MCF 10A (cell line): ENCODE results near the gene TMEM40. TPM values are rescaled to one million over a fixed set of nuclear protein-coding genes. Genes with fewer than 3 reads are reported as not detected.
A peak's percentile ranks its signal among the peaks of the same experiment; 100 is the strongest.

Experiments used
- BruUV-seq: library from RNA; stranded (reverse); fragments of 400-500 nt; replicated peaks from 2 replicates; lab custom pipeline; 2021; lab: Mats Ljungman, UMichigan
- CTCF ChIA-PET: fragments of 300-600 bp; sonication (Branson Sonifier 250); formaldehyde crosslinking; extraction: SDS; loops from one replicate; lab custom pipeline; 2021; ENCODE audit warnings: antibody characterized with exemption, inconsistent platforms; lab: Yijun Ruan, JAX
- POLR2A ChIA-PET: fragments of 300-600, 350-650 bp; sonication (Branson Sonifier 250); formaldehyde crosslinking; extraction: SDS; loops from one replicate; lab custom pipeline; 2020; ENCODE audit warnings: antibody characterized with exemption, inconsistent platforms; lab: Yijun Ruan, JAX
- DNase-seq: peaks from one replicate; pipeline ENCODE4 v3.0.0-alpha.2; 2018; ENCODE audit not compliant: unreplicated experiment
- H3K27ac Mint-ChIP-seq: one replicate; pipeline ENCODE4 v1.8.0; 2022; ENCODE audit warnings: mild to moderate bottlenecking, low read depth, mixed read lengths; ENCODE audit not compliant: unreplicated experiment
- H3K27me3 Mint-ChIP-seq: one replicate; pipeline ENCODE4 v1.8.0; 2022; ENCODE audit warnings: mixed read lengths; ENCODE audit not compliant: insufficient read depth, unreplicated experiment
- H3K36me3 Mint-ChIP-seq: one replicate; pipeline ENCODE4 v1.8.0; 2022; ENCODE audit warnings: mild to moderate bottlenecking, moderate library complexity, mixed read lengths; ENCODE audit not compliant: insufficient read depth, unreplicated experiment
- H3K4me1 Mint-ChIP-seq: one replicate; pipeline ENCODE4 v1.8.0; 2022; ENCODE audit warnings: mixed read lengths; ENCODE audit not compliant: insufficient read depth, unreplicated experiment
- H3K4me3 Mint-ChIP-seq: one replicate; pipeline ENCODE4 v1.8.0; 2022; ENCODE audit warnings: mild to moderate bottlenecking, moderate library complexity, mixed read lengths; ENCODE audit not compliant: unreplicated experiment
- H3K9me3 Mint-ChIP-seq: one replicate; pipeline ENCODE4 v1.8.0; 2022; ENCODE audit warnings: mixed read lengths; ENCODE audit not compliant: unreplicated experiment
- CTCF ChIP-seq: fragments of 200-600 bp; IDR thresholded peaks from one replicate; pipeline ENCODE4 v1.8.0; 2022; ENCODE audit warnings: antibody characterized with exemption, mild to moderate bottlenecking; ENCODE audit not compliant: unreplicated experiment
- intact Hi-C: fragments of 100-400 bp; cut with micrococcal nuclease; formaldehyde crosslinking; loops from 2 replicates; pipeline ENCODE4 v1.14.1; 2022
- total RNA-seq: library from RNA; stranded (reverse); gene quantifications from 2 replicates; pipeline ENCODE4 v1.2.3, GENCODE V29; 2022

Gene TMEM40
- total RNA-seq, 1 experiment from 2014 or later: 58.4 TPM

DNA sequence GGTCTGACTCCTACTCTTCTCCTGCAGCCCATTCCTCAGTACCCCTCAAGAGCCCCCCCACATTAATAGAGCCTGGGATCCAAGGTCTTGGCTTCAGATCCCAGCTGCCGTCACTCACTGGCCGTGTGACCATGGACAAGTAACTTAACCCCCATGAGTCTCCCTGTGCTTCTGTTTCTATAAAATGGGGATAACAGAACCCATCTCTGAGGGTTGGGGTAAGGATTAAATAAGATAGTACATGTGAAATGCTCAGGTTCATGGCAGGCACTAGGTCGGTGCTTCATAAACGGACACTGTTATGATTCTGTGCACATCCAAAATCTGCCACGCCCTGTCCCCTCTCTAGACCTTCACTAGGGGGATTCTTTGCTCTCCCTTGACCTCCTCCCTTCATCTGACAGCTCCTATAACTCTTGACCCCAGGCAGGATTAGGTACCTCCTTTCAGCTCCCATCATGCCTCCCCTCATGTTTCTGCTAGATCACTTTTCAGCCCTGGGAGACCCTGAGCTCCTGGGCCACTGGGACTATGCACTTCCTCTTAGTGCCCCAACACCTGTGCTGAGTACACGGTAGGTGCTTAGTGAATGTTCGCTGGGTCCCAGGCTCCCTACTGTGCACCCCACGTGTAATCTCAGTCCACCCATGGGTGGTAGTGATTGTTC lies 39.0 kb upstream of the TMEM40 start:
- no peaks in the 10 kb centered on the region for H3K27me3 Mint-ChIP-seq
- no peaks in the 10 kb centered on the region for H3K36me3 Mint-ChIP-seq
- intact Hi-C loops: no loop called here
- POLR2A ChIA-PET: interaction anchor here (0.7 kb wide), 1 partner anchor 38 kb away, joined by 3 read pairs; no protein-coding TSS in a partner anchor
- BruUV-seq: no TSS peak
- no peak overlapping the region for H3K27ac Mint-ChIP-seq
- DNase-seq: no peak
- no peaks in the 10 kb centered on the region for H3K4me1 Mint-ChIP-seq
- TF ChIP-seq CTCF: no peak
- CTCF ChIA-PET: interaction anchor here (0.7 kb wide), 1 partner anchor 17 kb away, joined by 4 read pairs; no protein-coding TSS in a partner anchor
- no peaks in the 10 kb centered on the region for H3K9me3 Mint-ChIP-seq
- no peak overlapping the region for H3K4me3 Mint-ChIP-seq

- no peak for DNase-seq
- Mint-ChIP-seq H3K4me3 (peak overlapping the region; percentile 33), H3K27me3 (no peaks in the 10 kb centered on the region), H3K9me3 (no peaks in the 10 kb centered on the region), H3K27ac (no peak overlapping the region), H3K4me1 (no peaks in the 10 kb centered on the region), H3K36me3 (no peaks in the 10 kb centered on the region)
- no TSS peak for BruUV-seq
- intact Hi-C loops: no loop called here
- no peak for TF ChIP-seq CTCF
- POLR2A ChIA-PET: interaction anchor here (0.7 kb wide), 1 partner anchor 37 kb away, joined by 3 read pairs; no protein-coding TSS in a partner anchor
- CTCF ChIA-PET: interaction anchor here (0.7 to 1.3 kb wide), 2 partner anchors 10 to 16 kb away, joined by 4 read pairs; no protein-coding TSS in a partner anchor
These were observed 38.2 kb upstream of the TMEM40 start for GRCh38 chr3:12797124-12797891.

- no peaks in the 10 kb centered on the region for H3K4me1 Mint-ChIP-seq
- peak within 1 kb of the TSS; percentile 33 for H3K4me3 Mint-ChIP-seq
- H3K36me3 Mint-ChIP-seq: no peaks in the 10 kb centered on the region
- no peak for TF ChIP-seq CTCF
- DNase-seq: no peak
- BruUV-seq: no TSS peak
- H3K27me3 Mint-ChIP-seq: no peaks in the 10 kb centered on the region
- ChIA-PET CTCF (interaction anchor here (0.5 to 1.3 kb wide), 2 partner anchors 9 to 993 kb away, joined by 3 to 4 read pairs; no protein-coding TSS in a partner anchor), POLR2A (no interaction called here)
- no peaks in the 10 kb centered on the region for H3K9me3 Mint-ChIP-seq
- intact Hi-C loops: no loop called here
- no peak within 1 kb of the TSS for H3K27ac Mint-ChIP-seq
These were observed 37.4 kb upstream of the TMEM40 start, which contains the start of gene CAND2 for GRCh38 chr3:12796171-12797123. Gene CAND2, plus strand, starts transcription at chr3:12796680. Its CDS starts 41 bp downstream, at chr3:12796721.
